ENCODE data around the gene ANO6. TPM values are rescaled to one million over a fixed set of nuclear protein-coding genes. Genes with fewer than 3 reads are reported as not detected.

Gene ANO6
- total and polyA plus RNA-seq, 2 of the 4 experiments (the other 2 are of a cell fraction), result 21.6 to 41.0 TPM

DNA sequence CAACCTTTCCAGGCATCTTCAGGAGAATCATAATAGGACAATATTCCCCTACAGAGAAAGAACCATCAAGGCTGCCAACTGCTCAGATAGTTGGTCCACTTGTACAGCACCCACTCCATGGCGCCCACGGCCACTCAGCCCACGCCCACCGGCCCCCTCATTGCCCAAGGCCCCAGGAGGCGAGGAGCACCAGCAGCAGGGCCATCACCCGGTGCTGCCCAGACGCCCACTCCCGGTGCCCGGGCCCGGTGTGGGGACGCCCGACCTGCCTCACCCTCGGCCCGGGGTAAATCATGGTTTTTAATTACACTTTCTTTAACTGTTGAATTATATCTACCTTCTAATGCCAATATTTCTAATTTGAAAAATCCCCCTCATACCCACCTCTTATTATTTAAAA is 41.3 kb upstream of the ANO6 start:
- H3K4me2 ChIP-seq (ENCODE audit: low read depth, low read length), result no peak overlapping the region
- H2BK5ac ChIP-seq (ENCODE audit: low read depth, low read length, poor library complexity, severe bottlenecking), result no peak overlapping the region
- no peaks in the 10 kb centered on the region for H3K27me3 ChIP-seq (ENCODE audit: control insufficient read depth, insufficient read depth, low read length)
- no peak overlapping the region for H3K4me3 ChIP-seq (ENCODE audit: insufficient read depth, low read depth, low read length)
- WGBS, 2 experiments (ENCODE audit: extremely low coverage in 2 of 2, insufficient read length in 1 of 2), result 93% methylated on average over 12 of the region's 14 CpGs; no CpG with 5 or more reads in 1 of the 2 experiments
- no peak overlapping the region for H3K18ac ChIP-seq (ENCODE audit: low read depth, low read length)
- no peak overlapping the region for H4K91ac ChIP-seq (ENCODE audit: insufficient read depth, low read depth, low read length)
- no peaks in the 10 kb centered on the region for H3K79me1 ChIP-seq (ENCODE audit: low read depth in 1 of 2, low read length in 2 of 2)
- dilution Hi-C loops (cut with HindIII; ENCODE audit: low sequenced_read_pairs, unreplicated experiment), result no loop called here
- no peak overlapping the region for H3K9ac ChIP-seq (ENCODE audit: low read depth, low read length)
- H2AFZ ChIP-seq (replicated peaks; ENCODE audit: low read length, poor library complexity), result no peak overlapping the region
- no peak overlapping the region for H4K8ac ChIP-seq (ENCODE audit: low read depth in 2 of 2, low read length in 2 of 2)
- no peak overlapping the region for H2AK9ac ChIP-seq (replicated peaks; ENCODE audit: low read depth, low read length, poor library complexity)
- H3K56ac ChIP-seq (ENCODE audit: extremely low read depth, insufficient read depth, low read length), result no peak overlapping the region
- DNase-seq (no peak), ATAC-seq (ENCODE audit: low read depth) (no peak)
- H3K4ac ChIP-seq (ENCODE audit: low read depth, low read length), result no peak overlapping the region
- no TSS peak for BruUV-seq (replicated peaks)
- no peak overlapping the region for H2BK20ac ChIP-seq (ENCODE audit: low read depth, low read length)
- in situ Hi-C loops (cut with MboI; ENCODE audit: low sequenced_read_pairs), result no loop called here
- no peaks in the 10 kb centered on the region for H3K4me1 ChIP-seq (ENCODE audit: control insufficient read depth, insufficient read depth, low read length)
- H3K23ac ChIP-seq (ENCODE audit: low read depth, low read length), result no peak overlapping the region
- intact Hi-C loops (cut with micrococcal nuclease), result loop anchor here (5.0 kb wide), 1 partner anchor 368 kb away; no protein-coding TSS in a partner anchor
- CTCF ChIA-PET, result no interaction called here
- POLR2A ChIA-PET (ENCODE audit: unreplicated experiment), result no interaction called here
- H4K20me1 ChIP-seq (ENCODE audit: insufficient read depth, low read length), result no peaks in the 10 kb centered on the region
- peaks cover 20% of the 10 kb centered on the region for H3K9me3 ChIP-seq (ENCODE audit: control insufficient read depth, insufficient read depth, low read length)
- H3K14ac ChIP-seq (replicated peaks; ENCODE audit: low read depth, low read length), result no peak overlapping the region
- H3K27ac ChIP-seq (ENCODE audit: insufficient read depth, low read length), result no peak overlapping the region
- no peak for TF ChIP-seq RCOR1 (IDR thresholded peaks at IDR 0.05; ENCODE audit: insufficient replicate concordance, low read length)
- TF ChIP-seq, protein P1, sequence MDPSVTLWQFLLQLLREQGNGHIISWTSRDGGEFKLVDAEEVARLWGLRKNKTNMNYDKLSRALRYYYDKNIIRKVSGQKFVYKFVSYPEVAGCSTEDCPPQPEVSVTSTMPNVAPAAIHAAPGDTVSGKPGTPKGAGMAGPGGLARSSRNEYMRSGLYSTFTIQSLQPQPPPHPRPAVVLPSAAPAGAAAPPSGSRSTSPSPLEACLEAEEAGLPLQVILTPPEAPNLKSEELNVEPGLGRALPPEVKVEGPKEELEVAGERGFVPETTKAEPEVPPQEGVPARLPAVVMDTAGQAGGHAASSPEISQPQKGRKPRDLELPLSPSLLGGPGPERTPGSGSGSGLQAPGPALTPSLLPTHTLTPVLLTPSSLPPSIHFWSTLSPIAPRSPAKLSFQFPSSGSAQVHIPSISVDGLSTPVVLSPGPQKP (IDR thresholded peaks at IDR 0.05; ENCODE audit: borderline replicate concordance, low read depth, low read length), result no peak
- TF ChIP-seq RFX5 (IDR thresholded peaks at IDR 0.05; ENCODE audit: low read depth, low read length), result no peak
- TF ChIP-seq CHD1 (IDR thresholded peaks at IDR 0.05; ENCODE audit: low read depth, low read length), result no peak
- TF ChIP-seq, protein P2, sequence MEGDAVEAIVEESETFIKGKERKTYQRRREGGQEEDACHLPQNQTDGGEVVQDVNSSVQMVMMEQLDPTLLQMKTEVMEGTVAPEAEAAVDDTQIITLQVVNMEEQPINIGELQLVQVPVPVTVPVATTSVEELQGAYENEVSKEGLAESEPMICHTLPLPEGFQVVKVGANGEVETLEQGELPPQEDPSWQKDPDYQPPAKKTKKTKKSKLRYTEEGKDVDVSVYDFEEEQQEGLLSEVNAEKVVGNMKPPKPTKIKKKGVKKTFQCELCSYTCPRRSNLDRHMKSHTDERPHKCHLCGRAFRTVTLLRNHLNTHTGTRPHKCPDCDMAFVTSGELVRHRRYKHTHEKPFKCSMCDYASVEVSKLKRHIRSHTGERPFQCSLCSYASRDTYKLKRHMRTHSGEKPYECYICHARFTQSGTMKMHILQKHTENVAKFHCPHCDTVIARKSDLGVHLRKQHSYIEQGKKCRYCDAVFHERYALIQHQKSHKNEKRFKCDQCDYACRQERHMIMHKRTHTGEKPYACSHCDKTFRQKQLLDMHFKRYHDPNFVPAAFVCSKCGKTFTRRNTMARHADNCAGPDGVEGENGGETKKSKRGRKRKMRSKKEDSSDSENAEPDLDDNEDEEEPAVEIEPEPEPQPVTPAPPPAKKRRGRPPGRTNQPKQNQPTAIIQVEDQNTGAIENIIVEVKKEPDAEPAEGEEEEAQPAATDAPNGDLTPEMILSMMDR (conservative IDR thresholded peaks at IDR 0.05; ENCODE audit: low read depth, low read length), result no peak
- TF ChIP-seq POLR2A (IDR thresholded peaks at IDR 0.05; ENCODE audit: low read depth, low read length), result no peak
- no peak for TF ChIP-seq MXI1 (IDR thresholded peaks at IDR 0.05; ENCODE audit: borderline replicate concordance, low read depth, low read length)
- TF ChIP-seq MAFK (IDR thresholded peaks at IDR 0.05; ENCODE audit: low read depth, low read length), result no peak
- no peak for TF ChIP-seq MAZ (IDR thresholded peaks at IDR 0.05; ENCODE audit: borderline replicate concordance, low read depth, low read length)
- TF ChIP-seq CEBPB (IDR thresholded peaks at IDR 0.05; ENCODE audit: low read depth, low read length), result no peak
- no peak for TF ChIP-seq BHLHE40 (IDR thresholded peaks at IDR 0.05; ENCODE audit: low read depth, low read length)
- no peak for TF ChIP-seq NFE2L2 (IDR thresholded peaks at IDR 0.05; ENCODE audit: low read depth, low read length)
- TF ChIP-seq FOS (IDR thresholded peaks at IDR 0.05; ENCODE audit: low read depth, low read length), result no peak
- no peak for TF ChIP-seq RAD21 (IDR thresholded peaks at IDR 0.05; ENCODE audit: low read length)
- TF ChIP-seq, protein P3, sequence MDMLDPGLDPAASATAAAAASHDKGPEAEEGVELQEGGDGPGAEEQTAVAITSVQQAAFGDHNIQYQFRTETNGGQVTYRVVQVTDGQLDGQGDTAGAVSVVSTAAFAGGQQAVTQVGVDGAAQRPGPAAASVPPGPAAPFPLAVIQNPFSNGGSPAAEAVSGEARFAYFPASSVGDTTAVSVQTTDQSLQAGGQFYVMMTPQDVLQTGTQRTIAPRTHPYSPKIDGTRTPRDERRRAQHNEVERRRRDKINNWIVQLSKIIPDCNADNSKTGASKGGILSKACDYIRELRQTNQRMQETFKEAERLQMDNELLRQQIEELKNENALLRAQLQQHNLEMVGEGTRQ (IDR thresholded peaks at IDR 0.05; ENCODE audit: low read depth, low read length), result no peak
- TF ChIP-seq SMC3 (IDR thresholded peaks at IDR 0.05; ENCODE audit: low read depth, low read length), result no peak
- H4K5ac ChIP-seq (ENCODE audit: low read depth, low read length), result no peak overlapping the region
- no peaks in the 10 kb centered on the region for H3K36me3 ChIP-seq (ENCODE audit: control insufficient read depth, insufficient read depth, low read length)
- H3K9me1 ChIP-seq (ENCODE audit: insufficient read depth, low read length), result peaks cover 2% of the 10 kb centered on the region; the same call in 1 of the 2 replicates
- H2BK15ac ChIP-seq (ENCODE audit: low read depth, low read length), result no peak overlapping the region
- no peak overlapping the region for H2BK120ac ChIP-seq (ENCODE audit: low read depth, low read length)
- no peak overlapping the region for H2AK5ac ChIP-seq (ENCODE audit: low read depth, low read length)

Data from IMR-90 (cell line).